Fibroblast of skin of abdomen (primary cell): ENCODE results near the gene RPRD1A.
A peak's percentile ranks its signal among the peaks of the same experiment; 100 is the strongest.
"Not testable (repeated sequence)": the region's sequence is repeated elsewhere in the genome, so short reads cannot be mapped to it uniquely, and the experiment has no call there.

Source experiments
- DNase-seq: peaks from one replicate; pipeline ENCODE4 v3.0.0-alpha.2; 2013

Gene RPRD1A

DNA sequence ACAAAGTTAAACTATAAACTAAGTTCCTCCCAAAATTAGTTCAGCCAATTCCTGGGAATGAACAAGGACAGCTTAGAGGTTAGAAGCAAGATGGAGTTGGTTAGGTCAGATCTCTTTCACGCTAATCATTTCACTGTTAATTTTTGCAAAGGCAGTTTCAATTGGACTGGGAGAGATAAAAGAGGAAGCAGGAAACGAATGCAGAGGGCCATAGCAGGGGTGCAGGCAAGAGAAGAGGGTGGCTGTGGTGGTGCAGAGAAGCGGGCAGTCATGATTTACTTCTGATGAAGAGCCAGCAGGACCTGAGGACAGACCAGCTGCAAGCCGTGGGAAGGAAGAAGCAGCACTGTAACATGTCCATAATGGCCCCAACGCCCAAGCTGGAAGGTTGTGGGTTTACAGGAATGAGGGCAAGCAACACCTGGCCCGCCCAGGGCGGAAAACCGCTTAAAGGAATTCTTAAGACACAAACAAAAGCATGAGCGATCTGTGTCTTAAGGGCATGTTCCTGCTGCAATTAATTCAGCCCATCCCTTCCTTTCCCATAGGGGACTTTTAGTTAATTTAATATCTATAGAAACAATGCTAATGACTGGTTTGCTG, 99.0 kb downstream of the RPRD1A start:
- no peak for DNase-seq

DNA sequence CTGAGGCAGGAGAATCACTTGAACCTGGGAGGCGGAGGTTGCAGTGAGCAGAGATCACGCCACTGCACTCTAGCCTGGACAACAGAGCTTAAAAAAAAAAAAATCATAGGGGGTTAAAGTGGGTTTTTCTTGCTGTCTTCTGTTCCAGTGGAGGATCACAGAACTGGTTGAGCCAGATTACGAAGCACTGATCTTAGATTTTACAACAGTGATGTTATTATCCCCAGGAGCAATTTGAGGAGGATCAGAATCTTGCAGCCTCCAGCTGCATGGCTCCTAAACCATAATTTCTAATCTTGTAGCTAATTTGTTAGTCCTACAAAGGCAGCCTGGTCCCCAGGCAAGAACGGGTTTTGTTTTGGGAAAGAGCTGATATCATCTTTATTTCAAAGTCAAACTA, 99.5 kb downstream of the RPRD1A start:
- DNase-seq, result not testable (repeated sequence)

DNA sequence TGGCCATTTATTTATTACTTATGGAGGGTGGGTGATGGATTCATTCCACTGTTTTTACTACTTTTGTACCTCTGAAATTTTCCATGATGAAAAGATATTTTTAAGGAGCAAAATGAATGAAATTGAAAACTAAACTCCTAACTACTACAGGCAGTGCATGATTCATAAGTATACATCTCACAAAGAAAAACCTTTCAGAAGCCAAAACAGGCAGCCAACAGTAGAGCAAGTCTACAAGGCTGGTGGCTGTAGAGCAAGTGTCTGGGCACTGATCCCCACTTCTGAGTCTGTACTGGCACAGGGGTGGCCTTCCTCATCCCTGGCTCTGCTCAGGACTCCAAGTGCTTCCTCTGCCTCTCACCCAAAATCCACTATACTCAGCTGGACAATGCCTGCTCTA, 103.0 kb downstream of the RPRD1A start:
- DNase-seq, result no peak

DNA sequence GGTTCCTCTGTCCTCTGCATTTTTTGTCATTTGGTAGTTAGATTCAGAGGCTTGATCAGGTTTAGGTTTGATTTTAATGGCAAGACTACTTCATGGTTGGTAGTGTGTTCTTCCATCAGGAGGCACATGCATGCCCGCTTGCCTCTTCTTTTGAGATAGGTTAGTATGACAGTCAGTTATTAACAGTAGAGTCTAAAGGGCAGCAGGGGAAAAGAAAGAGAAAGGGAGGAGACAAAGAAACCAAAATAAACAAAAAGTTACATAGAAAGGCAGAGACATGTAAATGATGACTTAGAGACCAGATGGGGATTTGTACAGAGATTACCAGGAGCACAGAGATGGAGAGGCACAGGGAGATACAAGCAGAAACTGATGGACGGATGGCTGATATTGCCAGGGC, 105.0 kb downstream of the RPRD1A start:
- DNase-seq, result no peak

DNA sequence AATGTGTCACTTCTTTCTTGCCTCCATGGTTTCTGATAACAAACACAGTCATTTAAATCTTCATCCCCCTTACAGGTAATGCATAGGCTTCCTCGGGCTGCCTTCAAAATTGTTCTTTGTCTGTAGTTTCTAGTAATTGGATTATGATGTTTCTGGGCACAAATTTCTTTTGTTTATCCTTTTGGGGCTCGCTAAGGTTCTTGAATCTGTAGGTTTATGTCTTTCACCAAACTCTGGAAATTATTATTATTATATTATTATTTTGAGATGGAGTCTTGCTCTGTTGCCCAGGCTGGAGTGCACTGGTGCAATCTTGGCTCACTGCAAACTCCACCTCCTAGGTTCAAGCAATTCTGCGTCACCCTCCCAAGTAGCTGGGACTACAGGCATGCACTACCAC, 111.1 kb downstream of the RPRD1A start:
- no peak for DNase-seq

DNA sequence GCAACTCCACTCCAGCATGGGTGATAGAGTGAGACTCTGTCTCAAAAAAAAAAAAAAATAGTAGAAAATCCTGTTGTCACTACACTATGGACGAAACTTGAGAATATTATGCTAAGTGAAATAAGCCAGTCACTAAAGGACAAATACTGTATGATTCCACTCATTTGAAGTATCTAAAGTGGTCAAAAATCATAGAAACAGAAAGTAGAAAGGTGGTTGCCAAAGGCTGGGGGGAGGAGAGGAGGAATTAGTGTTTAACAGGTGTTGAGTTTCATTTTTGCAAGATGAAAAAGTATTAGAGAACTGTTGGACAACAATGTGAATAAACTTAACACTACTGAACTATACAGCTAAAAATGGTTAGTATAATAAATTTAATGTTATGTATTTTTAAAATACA, 113.7 kb downstream of the RPRD1A start:
- no peak for DNase-seq

DNA sequence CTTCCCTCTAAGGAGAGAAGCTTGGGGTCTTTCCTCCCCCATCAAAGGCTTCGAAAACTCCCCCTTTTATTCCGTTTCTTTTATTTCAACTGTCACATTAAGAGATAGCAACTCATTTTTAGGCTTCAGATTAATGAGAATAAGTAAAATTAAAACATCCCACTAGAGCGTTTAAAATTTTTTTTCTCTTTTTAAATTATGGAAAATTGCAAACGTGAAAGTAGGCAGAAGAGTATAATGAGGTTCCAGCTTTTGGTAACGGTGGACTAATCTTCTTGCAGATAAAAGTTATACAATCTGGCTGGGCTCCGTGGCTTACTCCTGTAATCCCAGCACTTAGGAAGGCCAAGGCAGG, 116.8 kb downstream of the RPRD1A start:
- DNase-seq, result no peak

DNA sequence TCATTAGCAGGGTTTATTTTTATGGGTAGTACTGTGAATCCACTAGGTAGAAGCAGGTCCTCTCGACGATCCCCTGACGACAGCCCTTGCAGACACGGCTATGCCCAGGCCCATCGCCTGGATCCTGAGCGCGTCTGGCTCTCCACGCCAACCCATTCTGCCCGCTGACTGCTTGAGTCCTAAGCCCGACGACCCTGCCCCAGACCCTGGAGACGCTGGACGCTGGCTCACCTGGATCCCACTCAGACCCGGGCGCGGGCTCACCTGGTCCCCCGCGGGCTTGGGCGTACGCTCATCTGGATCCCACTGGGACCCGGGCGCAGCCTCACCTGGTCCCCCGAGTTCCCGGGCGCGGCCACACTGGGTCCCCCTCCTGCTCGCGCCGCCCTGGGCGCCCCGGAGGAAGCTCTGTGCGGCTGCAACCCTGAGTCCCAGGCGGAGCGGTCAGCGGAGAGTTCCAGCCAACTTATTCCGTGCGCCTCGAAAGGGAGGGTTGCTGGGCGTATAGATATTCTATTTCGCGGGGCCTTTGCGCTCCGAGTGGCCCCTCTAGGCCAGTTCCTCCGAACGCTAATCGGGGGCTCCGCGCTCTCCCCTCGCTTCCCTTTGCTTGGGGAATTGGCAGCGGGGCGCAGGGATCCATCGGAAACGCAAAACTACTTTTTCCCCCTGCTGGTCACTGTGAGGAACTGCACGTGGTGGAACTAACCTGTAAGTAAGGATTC, 117.3 kb downstream of the RPRD1A start:
- DNase-seq, result peak; percentile 64

DNA sequence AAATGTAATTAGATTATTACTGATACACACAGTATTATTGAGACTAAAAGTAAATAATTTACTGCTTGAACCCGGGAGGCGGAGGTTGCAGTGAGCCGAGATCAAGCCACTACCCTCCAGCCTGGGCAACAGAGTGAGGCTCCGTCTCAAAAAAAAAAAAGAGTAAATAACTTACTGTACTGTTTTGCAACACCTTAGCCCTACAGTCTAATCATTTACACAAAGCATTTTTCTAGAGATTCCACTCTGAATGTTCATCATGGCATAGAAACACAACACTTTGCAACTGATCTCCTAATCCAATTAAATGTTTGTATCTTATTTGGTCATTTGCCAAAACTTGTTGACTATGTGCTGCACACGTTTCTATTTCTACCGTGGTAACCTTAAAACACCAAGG, 118.3 kb downstream of the RPRD1A start:
- DNase-seq, result no peak

DNA sequence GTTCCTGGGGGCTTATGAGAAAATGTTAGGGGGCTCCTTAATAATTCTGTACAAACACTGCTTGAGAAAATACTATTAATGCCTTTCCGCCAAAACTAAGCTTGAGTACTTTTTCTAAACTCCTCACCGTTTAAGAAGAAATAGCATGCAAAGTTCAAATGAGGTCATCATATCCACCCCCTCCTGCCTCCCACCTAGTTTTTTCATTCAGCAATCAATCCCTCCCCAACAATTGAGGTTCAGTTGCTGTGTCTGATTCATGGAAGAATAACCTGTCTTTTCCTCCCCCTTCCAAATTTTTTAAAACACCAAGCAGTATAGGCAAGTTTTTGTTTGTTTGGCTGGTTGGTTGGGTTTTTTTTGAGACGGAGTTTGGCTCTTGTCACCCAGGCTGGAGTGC, 119.3 kb downstream of the RPRD1A start:
- DNase-seq, result no peak

DNA sequence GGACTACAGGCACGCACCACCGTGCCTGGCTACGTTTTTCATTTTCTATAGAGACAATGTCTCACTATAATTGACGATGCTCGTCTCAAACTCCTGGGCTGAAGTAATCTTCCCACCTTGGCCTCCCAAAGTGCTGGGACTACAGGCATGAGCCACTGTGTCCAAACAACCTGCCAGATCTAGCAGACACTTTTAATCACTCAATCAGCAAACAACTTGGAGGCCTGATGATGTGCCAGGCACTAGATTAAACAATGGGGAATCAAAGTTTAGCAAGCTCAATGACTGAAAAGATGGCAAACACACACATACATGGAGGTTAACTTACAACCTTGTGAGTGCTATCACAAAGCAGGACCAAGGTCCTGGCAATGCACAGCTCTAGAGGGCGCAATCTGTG, 124.7 kb downstream of the RPRD1A start:
- DNase-seq, result no peak

DNA sequence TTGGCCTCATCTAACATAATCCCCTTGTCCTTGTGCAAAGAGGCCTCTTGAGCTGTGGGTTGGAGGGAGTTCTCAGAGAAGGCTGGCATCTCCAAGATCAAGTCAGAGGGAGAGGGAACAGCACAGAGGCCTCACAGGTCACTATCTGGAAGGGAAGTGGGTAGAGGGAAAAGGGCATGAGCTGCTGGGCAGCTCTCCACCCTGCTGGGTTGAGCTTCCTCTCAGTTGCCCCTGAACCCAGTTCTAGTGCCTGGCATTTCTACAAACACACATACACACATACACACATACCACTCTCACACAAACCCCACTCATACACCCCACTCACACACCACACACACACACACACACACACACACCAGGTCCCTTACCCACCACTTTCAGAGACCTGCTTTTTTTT, 125.2 kb downstream of the RPRD1A start:
- no peak for DNase-seq

DNA sequence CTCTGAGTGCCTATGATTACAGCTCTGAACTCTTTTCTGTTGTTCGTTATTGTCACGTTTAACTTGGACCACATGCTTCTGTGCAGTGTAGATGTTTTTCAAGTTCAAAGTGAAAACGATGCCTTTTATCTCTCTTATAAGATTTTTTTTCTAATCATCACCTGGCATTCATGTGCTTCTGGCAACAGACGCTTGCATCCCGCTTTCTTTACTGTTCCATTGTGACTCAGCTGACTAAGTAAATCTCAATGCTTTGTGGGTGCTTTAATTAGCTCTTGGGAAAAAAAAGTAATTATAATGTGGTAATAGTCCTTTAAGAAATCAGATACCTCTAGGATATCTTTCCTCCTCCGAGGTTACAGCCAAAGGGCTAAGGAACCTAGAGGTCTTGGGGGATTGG, 126.1 kb downstream of the RPRD1A start:
- DNase-seq, result no peak
